Tibial artery (tissue), 4 donors: ENCODE data around the gene INSM2.

Source experiments
- DNase-seq, 2 donors: peaks; one replicate each; pipeline ENCODE4 v3.0.0-alpha.2; 2019
- H3K27ac ChIP-seq, 2 donors: fragments of 200-600 bp; sonication (generic) in 1 of 2; 1 replicate in 1 of 2; 2 replicates in 1 of 2; pipeline ENCODE4 v1.5.1; 2018 to 2019; ENCODE audit warnings: mild to moderate bottlenecking in 1 of 2
- H3K27me3 ChIP-seq, 2 donors: fragments of 200-600 bp; sonication (generic) in 1 of 2; one replicate each; pipeline versions ENCODE4 v1.5.1 to v1.6.0; 2016 to 2019
- H3K36me3 ChIP-seq, 3 donors: fragments of 200-600 bp; sonication (generic) in 2 of 3; one replicate each; pipeline ENCODE4 v1.5.1; 2016 to 2019; ENCODE audit warnings: mild to moderate bottlenecking in 2 of 3
- H3K4me1 ChIP-seq, 4 donors: fragments of 200-600 bp; sonication (generic) in 2 of 4; 1 replicate in 3 of 4; 2 replicates in 1 of 4; pipeline ENCODE4 v1.5.1; 2016 to 2019
- H3K4me3 ChIP-seq, 2 donors: fragments of 200-600 bp; sonication (generic) in 1 of 2; 1 replicate in 1 of 2; 2 replicates in 1 of 2; pipeline ENCODE4 v1.5.1; 2018 to 2019; ENCODE audit warnings: mild to moderate bottlenecking in 2 of 2
- H3K9me3 ChIP-seq, 3 donors: fragments of 200-600 bp; sonication (generic) in 1 of 3; one replicate each; pipeline ENCODE4 v1.5.1; 2016 to 2019
- intact Hi-C: fragments of 100-400 bp; cut with DNase I; formaldehyde crosslinking; loops from one replicate; pipeline ENCODE4 v1.15.0; 2023; ENCODE audit warnings: low total_unique reads
- TF ChIP-seq, protein P1 (sequence below), 2 experiments: fragments of 200-600 bp in 1 of 2; fragments of 450-650 bp in 1 of 2; IDR thresholded peaks; one replicate each; pipeline ENCODE4 v1.5.1; 2017 to 2019; ENCODE audit warnings: antibody characterized with exemption in 2 of 2, mild to moderate bottlenecking in 1 of 2, moderate library complexity in 1 of 2

Gene INSM2

DNA sequence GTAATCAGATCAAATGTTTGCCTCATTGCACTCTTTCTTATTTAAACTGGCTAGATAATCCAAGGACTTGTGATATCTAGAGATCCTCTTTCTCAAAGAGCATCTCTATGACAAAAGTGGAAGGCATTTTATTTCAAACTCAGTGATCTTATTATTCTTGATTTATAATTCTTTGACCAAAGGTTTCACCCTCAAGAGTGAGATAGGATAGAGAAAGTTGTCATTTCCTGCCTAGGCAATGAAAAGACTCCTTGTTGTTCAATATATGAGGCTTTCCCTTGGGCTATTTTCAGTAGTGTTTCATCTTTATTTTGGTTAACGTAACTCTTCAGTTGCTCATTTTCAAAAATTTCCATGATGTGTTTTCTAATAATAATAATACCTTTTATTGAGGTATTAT lies 18.0 kb upstream of the INSM2 start:
- TF ChIP-seq, protein P1, sequence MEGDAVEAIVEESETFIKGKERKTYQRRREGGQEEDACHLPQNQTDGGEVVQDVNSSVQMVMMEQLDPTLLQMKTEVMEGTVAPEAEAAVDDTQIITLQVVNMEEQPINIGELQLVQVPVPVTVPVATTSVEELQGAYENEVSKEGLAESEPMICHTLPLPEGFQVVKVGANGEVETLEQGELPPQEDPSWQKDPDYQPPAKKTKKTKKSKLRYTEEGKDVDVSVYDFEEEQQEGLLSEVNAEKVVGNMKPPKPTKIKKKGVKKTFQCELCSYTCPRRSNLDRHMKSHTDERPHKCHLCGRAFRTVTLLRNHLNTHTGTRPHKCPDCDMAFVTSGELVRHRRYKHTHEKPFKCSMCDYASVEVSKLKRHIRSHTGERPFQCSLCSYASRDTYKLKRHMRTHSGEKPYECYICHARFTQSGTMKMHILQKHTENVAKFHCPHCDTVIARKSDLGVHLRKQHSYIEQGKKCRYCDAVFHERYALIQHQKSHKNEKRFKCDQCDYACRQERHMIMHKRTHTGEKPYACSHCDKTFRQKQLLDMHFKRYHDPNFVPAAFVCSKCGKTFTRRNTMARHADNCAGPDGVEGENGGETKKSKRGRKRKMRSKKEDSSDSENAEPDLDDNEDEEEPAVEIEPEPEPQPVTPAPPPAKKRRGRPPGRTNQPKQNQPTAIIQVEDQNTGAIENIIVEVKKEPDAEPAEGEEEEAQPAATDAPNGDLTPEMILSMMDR (IDR thresholded peaks at IDR 0.05) = no peak
- no peak for DNase-seq
- no peak overlapping the region for H3K27ac ChIP-seq
- no peaks in the 10 kb centered on the region for H3K9me3 ChIP-seq
- intact Hi-C loops = no loop called here
- no peak overlapping the region for H3K4me3 ChIP-seq
- H3K36me3 ChIP-seq = no peaks in the 10 kb centered on the region
- no peaks in the 10 kb centered on the region for H3K4me1 ChIP-seq
- H3K27me3 ChIP-seq = no peaks in the 10 kb centered on the region

DNA sequence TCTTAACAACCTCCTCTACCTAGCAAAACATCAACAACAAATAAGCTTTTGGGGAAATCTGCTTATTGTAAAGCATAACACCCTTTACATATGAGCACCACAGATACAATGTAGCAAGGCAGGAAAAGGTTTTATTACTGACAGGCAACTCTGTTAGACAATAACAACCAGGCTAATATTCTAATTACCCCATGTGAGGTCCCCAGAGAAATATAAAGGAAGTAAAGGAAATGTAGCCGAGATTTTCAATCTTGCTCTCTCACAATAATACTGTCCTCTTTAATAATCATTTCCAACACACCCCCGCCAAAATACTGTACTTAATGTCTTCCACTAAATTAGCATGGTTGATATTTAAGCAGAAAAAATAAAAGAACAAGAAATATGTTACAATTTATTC lies 14.0 kb upstream of the INSM2 start:
- TF ChIP-seq, protein P1 (IDR thresholded peaks at IDR 0.05) = no peak
- Histone ChIP-seq H3K36me3 (no peaks in the 10 kb centered on the region), H3K27ac (no peak overlapping the region), H3K27me3 (no peaks in the 10 kb centered on the region), H3K4me1 (no peaks in the 10 kb centered on the region), H3K9me3 (no peaks in the 10 kb centered on the region), H3K4me3 (no peak overlapping the region)
- intact Hi-C loops = no loop called here
- DNase-seq = no peak

DNA sequence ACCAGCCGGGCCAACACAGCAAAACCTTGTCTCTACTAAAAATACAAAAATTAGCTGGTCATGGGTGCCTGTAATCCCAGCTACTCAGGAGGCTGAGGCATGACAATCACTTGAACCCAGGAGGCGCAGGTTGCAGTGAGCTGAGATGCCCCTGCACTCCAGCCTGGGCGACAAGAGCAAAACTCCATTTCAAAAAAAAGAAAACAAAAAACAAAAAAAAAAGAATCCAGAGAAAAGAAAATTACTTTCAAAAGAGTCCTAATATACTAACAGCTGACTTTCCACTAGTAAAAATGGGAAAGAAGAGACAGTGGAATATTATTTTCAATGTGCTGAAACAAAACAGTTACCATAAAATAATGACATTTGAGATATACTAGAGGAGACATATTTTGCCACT lies 8.3 kb upstream of the INSM2 start:
- H3K4me3 ChIP-seq = no peak overlapping the region
- no peaks in the 10 kb centered on the region for H3K9me3 ChIP-seq
- H3K27ac ChIP-seq = no peak overlapping the region
- H3K4me1 ChIP-seq = no peaks in the 10 kb centered on the region
- no peak for DNase-seq
- TF ChIP-seq, protein P1 (IDR thresholded peaks at IDR 0.05) = no peak
- intact Hi-C loops = no loop called here
- H3K36me3 ChIP-seq = no peaks in the 10 kb centered on the region
- no peaks in the 10 kb centered on the region for H3K27me3 ChIP-seq

DNA sequence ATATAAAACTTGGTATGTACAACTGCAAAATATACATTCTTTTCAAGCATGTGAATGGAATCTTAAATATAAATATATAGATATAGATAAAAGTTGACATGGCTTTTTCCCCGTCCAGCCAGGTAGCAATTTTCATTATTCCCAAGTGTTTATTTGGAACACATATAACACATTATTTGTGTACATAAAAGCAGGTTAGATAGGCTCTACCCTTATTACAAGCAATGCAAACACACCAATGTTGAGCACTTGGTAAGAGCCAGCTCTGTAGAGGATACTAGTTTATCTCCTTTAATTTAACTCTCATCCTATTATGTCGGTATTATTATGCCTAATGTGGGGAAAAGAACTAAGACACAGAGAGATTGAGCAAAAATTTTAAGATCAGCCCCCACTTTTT lies 7.0 kb upstream of the INSM2 start:
- intact Hi-C loops = no loop called here

DNA sequence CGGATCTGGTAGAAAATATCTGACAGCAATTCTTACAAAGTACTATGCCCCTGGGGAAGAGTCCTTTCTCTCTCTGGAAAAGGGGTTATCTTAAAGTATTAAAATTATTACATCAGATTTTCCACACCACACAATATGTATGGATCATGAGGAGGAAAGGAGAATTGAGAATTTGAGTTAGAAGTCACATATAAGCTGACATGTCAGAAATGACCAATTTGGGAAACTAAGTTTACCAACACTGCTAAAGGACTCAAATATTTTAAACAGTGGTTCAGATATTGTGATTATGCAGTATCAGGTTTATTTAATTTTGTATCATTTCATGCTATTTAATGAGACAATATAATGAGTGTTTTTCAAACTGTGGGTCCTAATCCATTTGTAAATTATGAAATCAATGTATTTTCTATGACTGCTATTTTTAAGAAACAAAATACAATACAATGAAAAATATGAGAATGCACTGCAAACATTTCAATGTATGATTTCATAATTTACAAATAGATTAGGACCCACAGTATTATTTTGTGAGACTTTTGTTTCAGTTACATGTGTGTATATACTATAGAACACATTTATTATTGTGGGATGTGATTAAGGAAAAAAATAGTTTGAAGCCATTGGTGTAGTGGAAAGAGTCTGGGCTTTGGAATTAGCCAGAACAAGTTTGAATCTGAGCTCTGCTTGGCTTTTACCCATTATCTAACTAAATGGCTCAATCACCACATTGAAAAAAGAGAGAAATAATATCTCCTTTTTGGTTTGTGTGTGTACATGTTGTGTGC lies 1.8 kb upstream of the INSM2 start:
- TF ChIP-seq, protein P1 (IDR thresholded peaks at IDR 0.05) = no peak
- intact Hi-C loops = no loop called here
- H3K9me3 ChIP-seq = no peaks in the 10 kb centered on the region
- DNase-seq = no peak
- no peaks in the 10 kb centered on the region for H3K36me3 ChIP-seq
- H3K27ac ChIP-seq = no peak overlapping the region
- no peak overlapping the region for H3K4me3 ChIP-seq
- H3K27me3 ChIP-seq = peaks cover 2 to 51% of the 10 kb centered on the region in 2 donors
- H3K4me1 ChIP-seq = peaks cover 0 to 29% (median 28%) of the 10 kb centered on the region in 4 donors

More for the DNA sequence above, 7.0 kb upstream of the INSM2 start:
- H3K4me3 ChIP-seq = no peak overlapping the region
- H3K27ac ChIP-seq = no peak overlapping the region
- TF ChIP-seq, protein P1 (IDR thresholded peaks at IDR 0.05) = no peak
- no peaks in the 10 kb centered on the region for H3K36me3 ChIP-seq
- no peaks in the 10 kb centered on the region for H3K9me3 ChIP-seq
- H3K4me1 ChIP-seq = no peaks in the 10 kb centered on the region
- peaks cover 0 to 10% of the 10 kb centered on the region in 2 donors for H3K27me3 ChIP-seq
- DNase-seq = no peak
